Type B pancreatic cell (in vitro differentiated cells): ENCODE measurements around the gene KLHL10. TPM values are rescaled to one million over a fixed set of nuclear protein-coding genes. Genes with fewer than 3 reads are reported as not detected.

Source experiments
- DNase-seq: peaks from one replicate; pipeline ENCODE4 v3.0.0; 2021; ENCODE audit warnings: mixed read lengths; ENCODE audit not compliant: unreplicated experiment; ENCODE audit errors: extremely low spot score
- H3K27ac Mint-ChIP-seq: 2 replicates; pipeline ENCODE4 v1.8.0; 2021; ENCODE audit warnings: mild to moderate bottlenecking, mixed read lengths
- H3K27me3 Mint-ChIP-seq: 2 replicates; pipeline ENCODE4 v1.8.0; 2021; ENCODE audit warnings: mixed read lengths
- H3K36me3 Mint-ChIP-seq: 2 replicates; pipeline ENCODE4 v1.8.0; 2021; ENCODE audit warnings: mixed read lengths
- H3K4me1 Mint-ChIP-seq: one replicate; pipeline ENCODE4 v1.8.0; 2021; ENCODE audit warnings: mixed read lengths; ENCODE audit not compliant: unreplicated experiment
- H3K4me3 Mint-ChIP-seq: 2 replicates; pipeline ENCODE4 v1.8.0; 2021; ENCODE audit warnings: mild to moderate bottlenecking, mixed read lengths
- H3K9me3 Mint-ChIP-seq: 2 replicates; pipeline ENCODE4 v1.8.0; 2021; ENCODE audit warnings: mixed read lengths
- total RNA-seq: library from RNA; stranded (reverse); gene quantifications from 2 replicates; pipeline ENCODE4 v1.2.1, GENCODE V29; 2021; ENCODE audit warnings: low replicate concordance
- TF ChIP-seq, protein P1 (sequence below): fragments of 200-600 bp; sonication (generic); conservative IDR thresholded peaks from 2 replicates; pipeline ENCODE4 v1.5.0; 2021; ENCODE audit warnings: antibody characterized with exemption, mild to moderate bottlenecking

KLHL10 gene
- total RNA-seq, 1 donor from 2014 or later, result 0.24 TPM

DNA sequence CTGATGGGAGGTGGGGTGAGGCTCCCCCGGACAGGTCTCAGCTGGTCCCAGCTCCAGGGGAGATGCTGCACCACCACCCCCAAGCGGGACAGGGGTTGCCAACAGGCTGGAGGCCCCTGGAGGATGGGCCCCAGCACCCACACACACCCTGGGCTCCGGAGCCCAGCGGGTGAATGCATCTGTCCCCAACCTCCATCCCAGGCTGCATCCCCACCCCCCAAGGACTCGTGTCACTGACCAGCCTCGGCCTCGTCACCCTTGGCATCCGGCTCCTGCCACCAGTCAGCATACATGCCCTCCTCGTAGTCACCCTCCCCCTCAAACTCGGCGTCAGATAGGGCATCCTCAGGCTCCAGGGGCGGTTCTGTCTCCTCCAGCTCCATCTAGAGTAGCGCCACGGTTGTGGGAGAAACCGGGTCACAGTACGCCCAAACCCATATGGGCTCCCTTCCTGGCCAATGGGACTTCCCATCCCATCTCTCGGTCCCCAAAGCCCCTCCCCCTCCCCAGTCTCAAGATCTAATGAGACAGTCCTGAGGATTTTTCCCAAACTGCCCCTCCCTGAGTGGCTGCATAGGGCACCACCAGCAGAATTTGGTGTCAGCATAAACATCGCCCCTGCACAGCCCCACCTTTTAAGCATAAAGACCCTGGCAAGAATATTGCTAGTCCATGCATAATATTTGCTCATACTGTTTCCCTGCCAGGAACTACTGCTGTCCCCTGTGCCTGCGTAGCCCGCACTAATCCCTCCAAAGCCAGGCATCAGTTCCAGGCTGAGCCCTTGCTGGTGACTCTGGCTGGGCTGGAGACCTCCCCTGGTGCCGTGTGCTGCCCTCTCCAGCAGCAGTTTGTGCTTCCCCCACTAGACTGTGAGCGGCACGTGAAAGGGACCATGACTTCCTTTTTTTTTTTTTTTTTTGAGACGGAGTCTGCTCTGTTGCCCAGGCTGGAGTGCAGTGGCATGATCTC, 34.3 kb upstream of the KLHL10 start:
- peak overlapping the region; percentile 41 for H3K27ac Mint-ChIP-seq

DNA sequence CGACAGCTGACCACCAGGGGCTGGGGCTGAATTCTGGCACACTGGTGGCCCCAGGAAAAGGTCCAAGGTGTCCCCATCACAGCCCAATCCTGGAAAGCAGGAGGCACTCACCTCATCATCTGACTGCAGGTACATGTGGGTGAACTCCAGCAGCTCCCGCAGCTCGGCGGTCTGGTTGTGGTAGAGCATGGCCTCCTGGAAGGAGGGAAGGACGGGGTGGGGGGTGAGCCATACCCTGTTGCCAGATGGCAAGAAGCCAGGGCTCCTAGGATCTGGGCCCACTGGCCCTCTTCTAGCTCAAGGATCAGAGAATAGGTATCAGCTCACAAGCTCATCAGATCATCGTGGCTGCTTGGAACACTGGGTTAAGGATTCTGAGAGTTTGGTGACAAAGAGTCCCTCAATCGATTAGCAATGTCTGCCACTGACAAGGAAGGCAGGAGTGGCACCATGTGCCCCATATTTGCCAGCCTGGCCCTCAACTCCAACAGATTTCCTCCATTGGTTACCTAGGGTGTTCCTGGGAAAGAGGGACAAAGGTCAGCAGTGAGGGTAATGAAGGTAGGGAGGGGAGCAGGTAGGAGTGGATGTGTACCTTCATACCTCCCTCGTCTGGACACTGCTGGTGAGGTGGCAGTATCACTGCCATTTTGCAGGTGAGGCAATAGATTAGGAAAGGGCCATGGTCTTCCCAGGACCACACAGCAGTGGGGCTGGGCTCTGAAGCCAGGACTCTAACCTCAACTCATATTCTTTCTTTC, 30.8 kb upstream of the KLHL10 start:
- Mint-ChIP-seq H3K27ac (no peak overlapping the region), H3K4me1 (peaks cover 14% of the 10 kb centered on the region), H3K4me3 (no peak overlapping the region), H3K36me3 (peaks cover 3% of the 10 kb centered on the region), H3K9me3 (no peaks in the 10 kb centered on the region), H3K27me3 (no peaks in the 10 kb centered on the region)
- DNase-seq, result no peak
- TF ChIP-seq, protein P1, sequence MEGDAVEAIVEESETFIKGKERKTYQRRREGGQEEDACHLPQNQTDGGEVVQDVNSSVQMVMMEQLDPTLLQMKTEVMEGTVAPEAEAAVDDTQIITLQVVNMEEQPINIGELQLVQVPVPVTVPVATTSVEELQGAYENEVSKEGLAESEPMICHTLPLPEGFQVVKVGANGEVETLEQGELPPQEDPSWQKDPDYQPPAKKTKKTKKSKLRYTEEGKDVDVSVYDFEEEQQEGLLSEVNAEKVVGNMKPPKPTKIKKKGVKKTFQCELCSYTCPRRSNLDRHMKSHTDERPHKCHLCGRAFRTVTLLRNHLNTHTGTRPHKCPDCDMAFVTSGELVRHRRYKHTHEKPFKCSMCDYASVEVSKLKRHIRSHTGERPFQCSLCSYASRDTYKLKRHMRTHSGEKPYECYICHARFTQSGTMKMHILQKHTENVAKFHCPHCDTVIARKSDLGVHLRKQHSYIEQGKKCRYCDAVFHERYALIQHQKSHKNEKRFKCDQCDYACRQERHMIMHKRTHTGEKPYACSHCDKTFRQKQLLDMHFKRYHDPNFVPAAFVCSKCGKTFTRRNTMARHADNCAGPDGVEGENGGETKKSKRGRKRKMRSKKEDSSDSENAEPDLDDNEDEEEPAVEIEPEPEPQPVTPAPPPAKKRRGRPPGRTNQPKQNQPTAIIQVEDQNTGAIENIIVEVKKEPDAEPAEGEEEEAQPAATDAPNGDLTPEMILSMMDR, result no peak

More for the DNA sequence above, 34.3 kb upstream of the KLHL10 start:
- TF ChIP-seq, protein P1, result no peak
- Mint-ChIP-seq H3K4me1 (peaks cover 19% of the 10 kb centered on the region), H3K27me3 (no peaks in the 10 kb centered on the region), H3K9me3 (no peaks in the 10 kb centered on the region), H3K36me3 (peaks cover 4% of the 10 kb centered on the region), H3K4me3 (no peak overlapping the region)
- DNase-seq, result no peak

DNA sequence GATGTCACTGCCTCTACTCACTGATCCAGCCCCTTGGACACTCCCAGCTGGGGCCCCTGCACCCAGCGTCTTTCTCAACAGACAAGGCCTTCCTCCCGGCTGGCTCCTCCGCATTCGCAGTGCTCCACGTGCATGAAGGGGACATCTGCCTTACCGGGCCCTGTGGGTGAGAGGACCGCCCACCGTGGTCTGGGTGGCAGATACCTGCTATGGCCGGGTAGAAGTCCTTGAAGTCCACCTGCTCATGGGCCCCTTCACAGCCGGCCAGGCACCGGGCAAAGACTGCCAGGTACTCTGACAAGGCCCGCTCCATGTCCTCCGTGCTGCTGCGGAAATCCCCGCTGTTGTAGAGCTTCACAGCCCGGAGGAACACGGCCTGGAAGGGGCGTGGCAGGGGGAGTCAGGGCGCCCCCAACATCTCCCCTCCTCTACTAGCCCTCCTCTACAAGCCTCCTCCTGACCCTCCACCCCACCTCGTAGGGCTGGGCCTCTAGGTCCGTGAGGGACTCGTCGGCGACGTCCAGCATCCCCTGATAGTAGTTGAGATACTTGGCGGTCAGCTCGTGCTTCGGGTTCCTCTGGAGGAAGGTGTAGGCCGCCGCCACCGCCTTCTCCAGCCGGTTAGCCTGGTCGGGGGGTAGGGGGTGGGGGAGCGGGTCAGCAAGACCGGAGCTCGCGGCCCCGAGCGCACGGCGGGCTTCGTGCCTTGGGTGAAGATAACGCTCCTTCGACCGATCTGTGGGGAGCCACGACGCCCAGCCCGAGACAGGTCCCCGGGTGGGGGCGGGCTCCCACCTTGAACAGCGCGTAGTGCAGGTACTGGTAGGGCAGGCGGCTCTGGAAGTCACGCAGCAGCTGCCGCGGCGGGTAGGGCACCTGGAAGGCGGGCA, 26.7 kb upstream of the KLHL10 start:
- TF ChIP-seq, protein P1, result no peak

DNA sequence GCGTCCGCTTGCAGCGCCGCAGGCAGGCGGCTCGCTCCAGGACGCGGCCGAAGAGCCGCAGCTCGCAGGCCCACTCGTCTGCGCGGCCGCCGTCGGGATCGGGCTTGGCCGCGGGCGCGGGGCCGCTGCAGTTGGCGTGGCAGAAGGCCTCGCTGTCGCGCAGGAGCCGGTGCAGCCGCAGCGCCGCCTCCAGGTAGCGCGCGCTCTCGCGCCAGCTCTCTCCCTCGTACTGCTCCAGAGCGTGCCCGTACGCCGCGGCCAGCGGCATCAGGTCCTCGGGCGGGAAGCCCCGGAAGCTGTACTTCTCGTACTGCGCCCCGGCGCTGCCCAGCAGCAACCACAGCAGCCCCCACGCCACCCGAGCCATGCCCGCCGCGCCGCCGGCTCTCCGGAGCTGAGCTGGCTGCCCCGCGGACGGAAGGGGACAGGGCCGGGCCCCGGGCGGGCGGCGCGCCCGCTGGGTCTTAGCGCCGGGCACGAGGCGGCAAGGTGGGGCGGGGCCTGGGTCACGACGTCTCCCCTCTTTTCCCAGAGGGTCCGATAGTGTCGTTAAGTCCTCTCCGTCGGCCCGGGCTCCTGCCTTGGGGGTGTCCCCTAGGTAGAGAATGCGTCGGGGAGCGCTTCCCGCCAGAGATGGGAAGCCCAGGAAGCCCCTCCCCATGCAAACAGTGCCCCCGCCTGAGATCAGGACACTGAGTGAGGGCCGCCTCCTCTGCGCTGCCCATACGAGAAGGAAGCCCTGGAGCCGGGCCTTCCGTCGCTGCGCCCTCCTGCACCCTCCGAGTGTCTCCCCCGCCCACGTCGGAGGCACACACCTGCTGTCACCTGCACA, 25.9 kb upstream of the KLHL10 start, which contains the start of gene P3H4:
Gene P3H4 (minus strand): TSS at position 401 of the 832 bp plus-strand sequence. CDS start 34 bp downstream, at position 367.
- TF ChIP-seq, protein P1, result peak; percentile 72
- Mint-ChIP-seq H3K4me1 (peaks cover 18% of the 10 kb centered on the region), H3K27me3 (no peaks in the 10 kb centered on the region), H3K27ac (peak within 1 kb of the TSS; percentile 94), H3K4me3 (peak within 1 kb of the TSS; percentile 99), H3K9me3 (no peaks in the 10 kb centered on the region), H3K36me3 (peaks cover 3% of the 10 kb centered on the region)
- peak; percentile 88 for DNase-seq

More for the DNA sequence above, 26.7 kb upstream of the KLHL10 start:
- Mint-ChIP-seq H3K9me3 (no peaks in the 10 kb centered on the region), H3K36me3 (peaks cover 3% of the 10 kb centered on the region), H3K4me3 (peak overlapping the region; percentile 87), H3K4me1 (peaks cover 18% of the 10 kb centered on the region), H3K27me3 (no peaks in the 10 kb centered on the region), H3K27ac (no peak overlapping the region)
- DNase-seq, result no peak
